Heart right ventricle (tissue), 16 donors: ENCODE data around the gene KRT6B. TPM values are rescaled to one million over a fixed set of nuclear protein-coding genes. Genes with fewer than 3 reads are reported as not detected.

Source experiments
- ATAC-seq, 8 donors: fragments of 200-7000 bp; cut with Tn5 transposase; one replicate each; pipeline ENCODE4 v1.9.1; 2020; ENCODE audit warnings: mild to moderate bottlenecking in 8 of 8, moderate library complexity in 8 of 8, moderate number of reproducible peaks in 1 of 8
- DNase-seq, 2 donors: peaks; one replicate each; pipeline ENCODE4 v3.0.0-alpha.2; 2020
- H3K27ac ChIP-seq, 10 donors: fragments of 200-600 bp; sonication (generic) in 2 of 10; one replicate each; pipeline versions ENCODE4 v1.5.0 to v1.8.0; 2020 to 2022; ENCODE audit warnings: mild to moderate bottlenecking in 3 of 10
- H3K27me3 ChIP-seq, 7 donors: fragments of 200-600 bp; one replicate each; pipeline ENCODE4 v1.8.0; 2021 to 2022; ENCODE audit warnings: mild to moderate bottlenecking in 2 of 7
- H3K36me3 ChIP-seq, 9 donors: fragments of 200-600 bp; sonication (generic) in 1 of 9; one replicate each; pipeline versions ENCODE4 v1.5.0 to v1.8.0; 2020 to 2022; ENCODE audit warnings: mild to moderate bottlenecking in 2 of 9
- H3K4me1 ChIP-seq, 9 donors: fragments of 200-600 bp; sonication (generic) in 1 of 9; one replicate each; pipeline versions ENCODE4 v1.5.0 to v1.8.0; 2020 to 2022; ENCODE audit warnings: mild to moderate bottlenecking in 4 of 9
- H3K4me3 ChIP-seq, 10 donors: fragments of 200-600 bp; sonication (generic) in 2 of 10; one replicate each; pipeline versions ENCODE4 v1.5.0 to v1.8.0; 2020 to 2022; ENCODE audit warnings: mild to moderate bottlenecking in 7 of 10, moderate library complexity in 2 of 10
- H3K9me3 ChIP-seq, 11 donors: fragments of 200-600 bp in 10 of 11; sonication (generic) in 2 of 11; one replicate each; pipeline versions ENCODE4 v1.5.0 to v1.8.0; 2013 to 2022; ENCODE audit warnings: mild to moderate bottlenecking in 2 of 11, control low read depth in 1 of 11, moderate library complexity in 1 of 11
- CTCF ChIP-seq, 9 donors: fragments of 200-600 bp; sonication (generic) in 2 of 9; IDR thresholded peaks; one replicate each; pipeline versions ENCODE4 v1.5.0 to v1.8.0; 2021 to 2022; ENCODE audit warnings: antibody characterized with exemption in 9 of 9, mild to moderate bottlenecking in 5 of 9, moderate library complexity in 1 of 9
- WGBS, 2 donors: extraction: QIAGEN DNeasy Blood & Tissue Kit; methylation state at CpG; one replicate each; pipeline ENCODE4 v1.1.7; 2013; ENCODE audit warnings: inconsistent platforms in 1 of 2; 5-methylcytosine and 5-hydroxymethylcytosine counted together
- intact Hi-C, 10 donors: fragments of 100-400 bp; cut with DNase I; formaldehyde crosslinking; loops; one replicate each; pipeline versions ENCODE4 v1.11.1 to v1.14.2; 2022
- polyA plus RNA-seq, 2 donors: library from polyadenylated mRNA; stranded (reverse); fragments of 200-250 nt; gene quantifications; one replicate each; pipeline ENCODE4 v1.2.3, GENCODE V29; 2013
- total RNA-seq, 10 donors: library from RNA; stranded (reverse); fragmentation: NEBNext Ultra II Directional in 3 of 10; extraction: Animal tissue kit (Norgen Biotek cat#: 25700) in 3 of 10; gene quantifications; one replicate each; pipeline versions ENCODE4 v1.2.1 to v1.2.4, GENCODE V29; 2021 to 2023
- donor health status: Arrhythmogenic right ventricular cardiomyopathy.
- donor health status: ischemic (EF 13 %, LVEDD 7.1; RV severe dilation, severe dysfunction).
- donor health status: healthy with polysubstance abuse.
- donor health status: DM: no; HTN: yes; CAD: no.
- donor health status: DM: no; HTN: no; CAD: no.
- donor health status: ischemic (EF 25% LVEDD 6.9; RV normal size, moderate dysfunction).
- donor health status: ischemic (EF 25% LVEDD 5.7; RV mildly dilated, moderate dysfunction).
- donor health status: healthy.
- donor health status: DM: yes; HTN: yes; CAD: no.
- donor health status: Ischemic cardiomyopathy.
- donor health status: ischemic (EF 35%, LVEDD 5.7; RV mildly dilated, moderate dysfunction).
- donor health status: nonischemic (EF 11% LVEDD 7.7; RV severe dilation, severe dysfunction).
- donor health status: DM: yes; HTN: yes; CAD: no.
- donor health status: PGD.
- donor health status: ischemic (EF 29% LVEDD 5.4; RV normal size, mild dysfunction).
- donor health status: nonischemic (EF 23%, LVEDD 6.1; RV moderate dilation, normal function).

KRT6B gene
- total and polyA plus RNA-seq, 12 donors, result 0.06 TPM; not detected in 11

DNA sequence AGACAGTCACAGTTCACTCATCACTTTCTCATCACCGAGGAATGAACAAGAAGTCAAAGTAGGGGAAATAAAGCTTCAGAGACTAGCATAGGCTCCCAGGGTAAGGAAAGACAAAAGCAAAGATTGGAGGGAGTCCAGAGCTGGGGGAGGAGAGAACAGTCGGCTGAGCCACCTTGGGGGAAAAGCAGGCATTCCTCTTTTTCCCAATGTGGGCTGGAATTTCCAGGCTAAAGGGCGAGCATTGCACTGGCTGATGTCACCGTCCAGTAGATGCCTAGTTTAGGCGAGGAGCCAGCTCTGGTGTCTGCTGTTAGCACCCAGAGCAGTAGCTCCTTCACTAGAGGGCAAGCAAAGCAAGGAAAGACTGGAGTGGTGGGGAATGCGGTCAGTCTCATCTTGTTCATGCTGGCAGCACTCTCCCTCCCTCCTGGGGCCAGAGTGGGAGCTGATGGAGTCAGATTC is 9.3 kb downstream of the KRT6B start:
- intact Hi-C loops, result no loop called here
- Histone ChIP-seq H3K27ac (no peak overlapping the region), H3K36me3 (no peaks in the 10 kb centered on the region), H3K27me3 (peaks cover 0 to 35% (median 18%) of the 10 kb centered on the region in 7 donors), H3K4me3 (no peak overlapping the region), H3K9me3 (no peaks in the 10 kb centered on the region), H3K4me1 (peaks cover 0 to 8% (median 0%) of the 10 kb centered on the region in 9 donors)
- ATAC-seq (peak in 5 of 8 donors; percentile 37 to 62 (median 47)), DNase-seq (no peak)
- WGBS, 2 donors, result 17 to 20% methylated on average over 6 of the region's 6 CpGs
- TF ChIP-seq CTCF (IDR thresholded peaks at IDR 0.05), result peak in 1 of 9 donors; percentile 17

- ATAC-seq (no peak), DNase-seq (no peak)
- no peaks in the 10 kb centered on the region for H3K36me3 ChIP-seq
- H3K9me3 ChIP-seq, result no peaks in the 10 kb centered on the region
- intact Hi-C loops, result no loop called here
- no peak for TF ChIP-seq CTCF (IDR thresholded peaks at IDR 0.05)
- no peak overlapping the region for H3K27ac ChIP-seq
- H3K4me1 ChIP-seq, result peaks cover 0 to 11% (median 0%) of the 10 kb centered on the region in 9 donors
- H3K27me3 ChIP-seq, result peaks cover 0 to 31% (median 18%) of the 10 kb centered on the region in 7 donors
- H3K4me3 ChIP-seq, result no peak overlapping the region
- 55 to 63% methylated on average over 9 of the region's 9 CpGs for WGBS, 2 donors
Measured at GRCh38 chr12:52441320-52441911, 10.5 kb downstream of the KRT6B start.

- Histone ChIP-seq H3K27me3 (peaks cover 0 to 27% (median 18%) of the 10 kb centered on the region in 7 donors), H3K4me3 (no peak overlapping the region), H3K36me3 (no peaks in the 10 kb centered on the region), H3K4me1 (peaks cover 0 to 11% (median 0%) of the 10 kb centered on the region in 9 donors), H3K27ac (no peak overlapping the region), H3K9me3 (no peaks in the 10 kb centered on the region)
- no peak for TF ChIP-seq CTCF (IDR thresholded peaks at IDR 0.05)
- WGBS, 2 donors, result 71 to 83% methylated on average over 5 of the region's 5 CpGs
- DNase-seq, result no peak
- intact Hi-C loops, result no loop called here
- ATAC-seq, result peak in 2 of 8 donors; percentile 18 to 74
Measured at GRCh38 chr12:52440821-52441319, 11.1 kb downstream of the KRT6B start.

DNA sequence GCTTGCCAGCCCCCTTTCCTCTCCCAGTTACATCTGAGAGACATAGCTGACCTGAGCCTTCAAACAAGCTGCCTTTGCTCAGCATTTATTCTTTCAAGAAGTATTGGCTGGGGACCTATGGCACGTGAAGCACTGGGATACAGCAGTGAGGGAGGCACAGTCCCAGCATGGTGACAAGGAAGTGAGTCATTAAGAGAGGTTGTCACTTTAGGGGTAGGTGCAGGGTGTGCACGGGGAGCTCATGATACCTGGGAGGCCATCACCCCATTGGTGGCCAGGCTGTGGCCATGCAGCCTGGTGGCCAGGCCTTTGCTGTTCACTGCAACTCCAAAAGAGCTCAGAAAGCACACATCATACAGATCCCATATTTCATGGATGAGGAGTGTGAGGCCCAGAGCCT is 12.1 kb downstream of the KRT6B start:
- ATAC-seq (no peak), DNase-seq (no peak)
- Histone ChIP-seq H3K9me3 (no peaks in the 10 kb centered on the region), H3K27ac (no peak overlapping the region), H3K36me3 (no peaks in the 10 kb centered on the region), H3K4me1 (peaks cover 0 to 11% (median 0%) of the 10 kb centered on the region in 9 donors), H3K4me3 (no peak overlapping the region), H3K27me3 (peaks cover 0 to 28% (median 18%) of the 10 kb centered on the region in 7 donors)
- intact Hi-C loops, result no loop called here
- no peak for TF ChIP-seq CTCF (IDR thresholded peaks at IDR 0.05)
- 56 to 61% methylated on average over 2 of the region's 2 CpGs for WGBS, 2 donors
